Ovary (tissue), 9 donors: ENCODE results near the gene SLC6A18. TPM values are rescaled to one million over a fixed set of nuclear protein-coding genes. Genes with fewer than 3 reads are reported as not detected.

Source experiments
- DNase-seq, 5 donors: peaks; one replicate each; pipeline ENCODE4 v3.0.0-alpha.2; 2019 to 2020
- H3K27ac ChIP-seq, 2 donors: fragments of 200-600 bp; one replicate each; pipeline versions ENCODE4 v1.5.1 to v1.8.0; 2019 to 2022
- H3K27me3 ChIP-seq: fragments of 200-600 bp; one replicate; pipeline ENCODE4 v1.8.0; 2022
- H3K36me3 ChIP-seq: fragments of 200-600 bp; sonication (generic); one replicate; pipeline ENCODE4 v1.5.1; 2019
- H3K4me1 ChIP-seq: one replicate; pipeline ENCODE4 v1.8.1; 2013; ENCODE audit warnings: mild to moderate bottlenecking, moderate library complexity; ENCODE audit not compliant: insufficient read depth
- H3K4me3 ChIP-seq: fragments of 200-600 bp; sonication (generic); one replicate; pipeline ENCODE4 v1.5.1; 2017
- H3K9me3 ChIP-seq, 2 donors: fragments of 200-600 bp in 1 of 2; sonication (generic) in 1 of 2; one replicate each; pipeline versions ENCODE4 v1.5.1 to v1.8.1; 2013 to 2019; ENCODE audit warnings: mild to moderate bottlenecking in 1 of 2, moderate library complexity in 1 of 2
- EP300 ChIP-seq: sonication (generic); formaldehyde crosslinking; IDR thresholded peaks from one replicate; pipeline ENCODE4 v1.6.1; 2017; ENCODE audit warnings: antibody characterized with exemption
- POLR2A ChIP-seq: fragments of 450-650 bp; IDR thresholded peaks from one replicate; pipeline ENCODE4 v1.6.1; 2017; ENCODE audit warnings: antibody characterized with exemption, mild to moderate bottlenecking, moderate library complexity
- WGBS, 3 donors: extraction: QIAGEN DNeasy Blood & Tissue Kit in 1 of 3; methylation state at CpG; one replicate each; pipeline versions ENCODE4 v1.1.5 to v1.1.7; 2013 to 2017; 5-methylcytosine and 5-hydroxymethylcytosine counted together
- intact Hi-C, 4 donors: fragments of 100-400 bp; cut with DNase I; formaldehyde crosslinking; loops; one replicate each; pipeline versions ENCODE4 v1.11.0 to v1.15.1; 2022 to 2023
- polyA plus RNA-seq, 2 donors: library from polyadenylated mRNA; stranded (reverse); fragments of 200-250 nt in 1 of 2; fragments of 350-450 nt in 1 of 2; fragmentation: Illumina TruSeq in 1 of 2; extraction: RNeasy Lipid Tissue Mini Kit (QIAGEN cat#74804) in 1 of 2; gene quantifications; one replicate each; pipeline ENCODE4 v1.2.3, GENCODE V29; 2013 to 2014
- total RNA-seq, 7 donors: library from RNA; depleted of rRNA in 2 of 7; stranded (reverse); fragments of >200 nt in 2 of 7; fragmentation: NEBNext Ultra II Directional in 3 of 7; extraction: Animal tissue kit (Norgen Biotek cat#: 25700) in 3 of 7; gene quantifications; one replicate each; pipeline versions ENCODE4 v1.1.0 to v1.2.4, GENCODE V29; 2016 to 2023
- TF ChIP-seq, protein P1 (sequence below), 3 donors: fragments of 450-650 bp in 2 of 3; fragments of 200-600 bp in 1 of 3; IDR thresholded peaks; one replicate each; pipeline versions ENCODE4 v1.5.1 to v1.8.0; 2016 to 2022; ENCODE audit warnings: antibody characterized with exemption in 3 of 3, mild to moderate bottlenecking in 1 of 3
- donor health status: DM: no; HTN: no; CAD: no; lungs with moderate emphysema.
- donor health status: DM: no; HTN: no; CAD: no.
- donor health status: Bipolar disorder and iron deficiency.
- donor health status: DM: yes; HTN: yes; CAD: no.
- donor health status: DM: no; HTN: no; CAD: no.
- donor health status: DM: yes; HTN: yes; CAD: no.

Gene SLC6A18
- total and polyA plus RNA-seq, 9 donors = not detected

- no peaks in the 10 kb centered on the region for H3K9me3 ChIP-seq
- no peak for TF ChIP-seq EP300
- TF ChIP-seq, protein P1, sequence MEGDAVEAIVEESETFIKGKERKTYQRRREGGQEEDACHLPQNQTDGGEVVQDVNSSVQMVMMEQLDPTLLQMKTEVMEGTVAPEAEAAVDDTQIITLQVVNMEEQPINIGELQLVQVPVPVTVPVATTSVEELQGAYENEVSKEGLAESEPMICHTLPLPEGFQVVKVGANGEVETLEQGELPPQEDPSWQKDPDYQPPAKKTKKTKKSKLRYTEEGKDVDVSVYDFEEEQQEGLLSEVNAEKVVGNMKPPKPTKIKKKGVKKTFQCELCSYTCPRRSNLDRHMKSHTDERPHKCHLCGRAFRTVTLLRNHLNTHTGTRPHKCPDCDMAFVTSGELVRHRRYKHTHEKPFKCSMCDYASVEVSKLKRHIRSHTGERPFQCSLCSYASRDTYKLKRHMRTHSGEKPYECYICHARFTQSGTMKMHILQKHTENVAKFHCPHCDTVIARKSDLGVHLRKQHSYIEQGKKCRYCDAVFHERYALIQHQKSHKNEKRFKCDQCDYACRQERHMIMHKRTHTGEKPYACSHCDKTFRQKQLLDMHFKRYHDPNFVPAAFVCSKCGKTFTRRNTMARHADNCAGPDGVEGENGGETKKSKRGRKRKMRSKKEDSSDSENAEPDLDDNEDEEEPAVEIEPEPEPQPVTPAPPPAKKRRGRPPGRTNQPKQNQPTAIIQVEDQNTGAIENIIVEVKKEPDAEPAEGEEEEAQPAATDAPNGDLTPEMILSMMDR (IDR thresholded peaks at IDR 0.05) = no peak
- TF ChIP-seq POLR2A = no peak
- no peaks in the 10 kb centered on the region for H3K36me3 ChIP-seq
- no peaks in the 10 kb centered on the region for H3K27me3 ChIP-seq
- no peak overlapping the region for H3K27ac ChIP-seq
- no peak for DNase-seq
- intact Hi-C loops = no loop called here
- H3K4me3 ChIP-seq = no peak overlapping the region
- WGBS, 3 donors = 61 to 85% (median 75%) methylated on average over 23 to 28 of the region's 28 CpGs
- H3K4me1 ChIP-seq = no peaks in the 10 kb centered on the region
These were observed 24.5 kb upstream of the SLC6A18 start for GRCh38 chr5:1200495-1201326.

DNA sequence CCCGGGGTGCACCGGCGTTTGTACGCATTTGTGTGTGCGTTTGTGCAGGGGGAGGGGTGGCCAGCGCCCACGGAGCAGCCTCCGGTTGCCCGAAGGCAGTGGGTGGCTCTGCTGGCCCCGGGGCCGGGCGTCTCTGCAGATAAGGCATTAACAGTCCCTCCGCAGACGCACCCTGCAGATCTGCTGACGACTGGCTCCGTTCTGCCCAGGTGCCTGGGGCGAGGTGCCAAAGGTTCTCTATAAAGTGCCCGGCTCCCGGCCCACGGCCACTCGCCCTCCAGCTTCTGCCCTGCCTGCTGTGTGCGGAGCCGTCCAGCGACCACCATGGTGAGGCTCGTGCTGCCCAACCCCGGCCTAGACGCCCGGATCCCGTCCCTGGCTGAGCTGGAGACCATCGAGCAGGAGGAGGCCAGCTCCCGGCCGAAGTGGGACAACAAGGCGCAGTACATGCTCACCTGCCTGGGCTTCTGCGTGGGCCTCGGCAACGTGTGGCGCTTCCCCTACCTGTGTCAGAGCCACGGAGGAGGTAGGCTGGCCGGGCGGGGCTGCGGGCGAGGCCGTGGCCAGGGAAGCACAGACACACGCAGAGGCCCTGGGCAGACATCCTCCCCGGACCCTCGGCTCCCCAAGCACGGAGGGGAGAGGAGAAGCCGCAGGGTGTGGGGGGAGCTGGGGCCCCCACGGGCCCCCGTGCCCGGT lies 23.7 kb upstream of the SLC6A18 start, which contains the start of gene SLC6A19:
SLC6A19 (plus strand) TSS at position 269 of the 699 bp plus-strand sequence; CDS start at position 325, 56 bp downstream.
- Histone ChIP-seq H3K27ac (no peak within 1 kb of the TSS), H3K4me3 (no peak within 1 kb of the TSS)
- 69 to 82% (median 76%) methylated on average over 45 to 51 of the region's 51 CpGs for WGBS, 3 donors

DNA sequence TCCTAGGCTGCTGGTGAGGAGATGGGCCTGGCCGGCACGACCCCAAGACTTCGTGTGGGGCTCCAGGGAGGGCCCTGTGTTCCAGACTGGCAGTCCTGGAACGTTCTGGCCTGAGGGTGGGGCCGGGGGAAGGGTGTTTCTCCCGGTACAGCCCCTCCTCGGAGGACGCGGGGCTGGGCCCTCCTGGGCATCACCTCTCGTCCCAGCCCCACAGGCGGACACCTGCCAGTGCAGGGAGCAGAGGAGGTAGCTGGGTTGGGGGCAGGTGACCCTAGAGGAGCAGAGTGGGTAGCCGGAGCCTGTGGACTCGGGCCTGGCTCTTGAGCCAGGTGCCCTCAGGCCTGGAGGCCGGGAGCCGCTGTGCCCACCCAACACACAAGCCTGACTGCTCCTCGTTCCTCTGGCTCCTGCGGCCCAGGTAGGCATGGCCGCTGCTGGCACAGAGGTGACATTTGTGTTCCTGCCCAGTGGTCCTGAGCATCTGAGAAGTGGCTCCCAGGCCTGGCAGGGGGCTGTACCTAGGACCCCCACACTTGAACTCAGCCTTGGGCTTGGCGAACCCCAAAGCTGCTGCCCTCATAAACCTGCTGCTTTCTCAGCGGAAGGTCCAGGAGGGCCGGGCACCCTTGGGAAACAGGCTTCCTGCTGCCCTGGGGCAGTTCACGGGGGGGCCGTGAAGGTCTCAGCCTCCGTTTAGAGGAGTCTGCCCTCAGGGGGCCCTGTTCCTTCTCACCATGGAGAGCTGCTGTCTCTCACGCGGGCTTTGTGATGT lies 23.0 kb upstream of the SLC6A18 start:
- no peaks in the 10 kb centered on the region for H3K9me3 ChIP-seq
- intact Hi-C loops = no loop called here
- TF ChIP-seq EP300 (no peak), POLR2A (no peak)
- TF ChIP-seq, protein P1 (IDR thresholded peaks at IDR 0.05) = no peak

More for the DNA sequence above, 23.7 kb upstream of the SLC6A18 start, which contains the start of gene SLC6A19:
- Histone ChIP-seq H3K36me3 (no peaks in the 10 kb centered on the region), H3K4me1 (no peaks in the 10 kb centered on the region), H3K9me3 (no peaks in the 10 kb centered on the region), H3K27me3 (no peaks in the 10 kb centered on the region)
- DNase-seq = no peak
- intact Hi-C loops = no loop called here
- no peak for TF ChIP-seq POLR2A
- no peak for TF ChIP-seq EP300
- TF ChIP-seq, protein P1 (IDR thresholded peaks at IDR 0.05) = no peak

DNA sequence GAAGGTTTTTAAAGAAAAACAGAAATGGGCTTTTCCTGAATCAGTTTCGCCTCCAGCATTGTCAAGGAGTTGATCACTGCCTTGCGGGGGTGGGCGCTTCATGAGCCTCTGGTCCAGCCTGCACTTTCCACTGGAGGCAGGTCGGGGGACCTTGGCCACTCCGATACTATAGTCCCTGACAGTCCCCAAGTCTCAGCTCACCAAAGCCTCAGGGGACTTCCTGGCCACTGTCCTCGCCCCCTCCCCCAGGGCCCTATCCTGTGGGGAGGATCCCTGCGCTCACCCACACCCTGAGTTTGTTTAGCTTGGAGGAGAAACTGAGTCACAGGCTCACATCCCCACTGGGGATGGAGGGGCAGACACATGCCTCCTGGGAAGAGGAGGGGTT lies 22.4 kb upstream of the SLC6A18 start:
- Histone ChIP-seq H3K27ac (no peak overlapping the region), H3K36me3 (no peaks in the 10 kb centered on the region), H3K27me3 (no peaks in the 10 kb centered on the region), H3K4me3 (no peak overlapping the region), H3K9me3 (no peaks in the 10 kb centered on the region), H3K4me1 (no peaks in the 10 kb centered on the region)
- DNase-seq = no peak
- 77 to 89% (median 86%) methylated on average over 7 of the region's 7 CpGs for WGBS, 3 donors
- TF ChIP-seq, protein P1 (IDR thresholded peaks at IDR 0.05) = no peak
- TF ChIP-seq POLR2A (no peak), EP300 (no peak)
- intact Hi-C loops = no loop called here

More for the DNA sequence above, 23.0 kb upstream of the SLC6A18 start:
- WGBS, 3 donors = 78 to 84% (median 82%) methylated on average over 25 to 26 of the region's 26 CpGs
- H3K4me3 ChIP-seq = no peak overlapping the region
- H3K27me3 ChIP-seq = no peaks in the 10 kb centered on the region
- no peak for DNase-seq
- no peak overlapping the region for H3K27ac ChIP-seq
- no peaks in the 10 kb centered on the region for H3K4me1 ChIP-seq
- H3K36me3 ChIP-seq = no peaks in the 10 kb centered on the region
